GM12801 (cell line): ENCODE results near the gene FAM135A.

Experiments used
- TF ChIP-seq, protein P1 (sequence below): IDR thresholded peaks from one replicate; pipeline ENCODE4 v1.5.1; 2011; ENCODE audit warnings: control low read depth; ENCODE audit not compliant: insufficient read length; ENCODE audit errors: extremely low read depth

FAM135A gene

DNA sequence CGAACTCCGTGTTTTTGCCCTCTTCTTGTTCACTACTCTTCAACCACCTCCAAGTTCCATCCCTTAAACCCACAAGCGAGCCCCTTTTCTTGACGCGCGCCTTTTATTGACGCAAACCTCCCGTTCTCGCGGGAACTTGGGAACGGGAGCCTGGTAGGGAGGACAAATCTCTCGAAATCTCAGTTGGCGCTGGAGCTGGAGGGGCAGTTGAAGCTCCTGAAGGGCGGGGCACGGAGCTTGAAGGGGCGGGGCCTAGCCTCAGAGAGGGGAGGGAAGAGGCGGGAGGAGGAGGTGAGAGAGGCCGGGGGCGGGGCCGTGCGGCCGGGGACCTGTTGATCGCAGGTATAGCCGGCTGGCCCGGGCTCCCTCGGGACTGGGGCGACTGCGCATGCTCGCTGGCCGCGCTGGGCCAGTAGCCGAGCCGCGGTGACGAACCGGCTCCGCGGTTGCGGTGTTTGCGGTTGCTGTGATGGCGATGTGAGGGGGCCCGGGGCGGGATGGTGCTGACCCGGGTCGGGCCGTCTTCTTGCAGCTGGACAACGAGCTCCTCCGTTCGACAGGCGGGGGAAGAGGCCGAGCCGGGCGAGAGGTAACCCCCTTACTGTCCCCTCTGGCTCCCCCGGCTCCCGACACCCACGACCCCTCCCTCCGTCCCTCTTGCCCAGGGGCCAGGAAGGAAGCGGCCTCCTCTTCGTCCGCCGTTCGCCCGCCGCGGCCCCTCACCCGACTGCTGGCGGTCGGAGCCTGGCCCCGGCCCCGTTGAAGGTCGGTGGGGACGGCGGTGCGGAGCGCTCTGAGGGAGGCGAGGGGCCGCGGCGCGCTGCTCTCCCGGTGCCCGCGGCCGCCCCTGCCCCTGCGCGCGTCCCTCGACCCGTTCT is at the start of gene FAM135A:
Gene FAM135A (plus strand): TSS at position 395 of the 878 bp plus-strand sequence. CDS start 14,835 bp downstream, outside the sequence.
- TF ChIP-seq, protein P1, sequence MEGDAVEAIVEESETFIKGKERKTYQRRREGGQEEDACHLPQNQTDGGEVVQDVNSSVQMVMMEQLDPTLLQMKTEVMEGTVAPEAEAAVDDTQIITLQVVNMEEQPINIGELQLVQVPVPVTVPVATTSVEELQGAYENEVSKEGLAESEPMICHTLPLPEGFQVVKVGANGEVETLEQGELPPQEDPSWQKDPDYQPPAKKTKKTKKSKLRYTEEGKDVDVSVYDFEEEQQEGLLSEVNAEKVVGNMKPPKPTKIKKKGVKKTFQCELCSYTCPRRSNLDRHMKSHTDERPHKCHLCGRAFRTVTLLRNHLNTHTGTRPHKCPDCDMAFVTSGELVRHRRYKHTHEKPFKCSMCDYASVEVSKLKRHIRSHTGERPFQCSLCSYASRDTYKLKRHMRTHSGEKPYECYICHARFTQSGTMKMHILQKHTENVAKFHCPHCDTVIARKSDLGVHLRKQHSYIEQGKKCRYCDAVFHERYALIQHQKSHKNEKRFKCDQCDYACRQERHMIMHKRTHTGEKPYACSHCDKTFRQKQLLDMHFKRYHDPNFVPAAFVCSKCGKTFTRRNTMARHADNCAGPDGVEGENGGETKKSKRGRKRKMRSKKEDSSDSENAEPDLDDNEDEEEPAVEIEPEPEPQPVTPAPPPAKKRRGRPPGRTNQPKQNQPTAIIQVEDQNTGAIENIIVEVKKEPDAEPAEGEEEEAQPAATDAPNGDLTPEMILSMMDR, result no peak

DNA sequence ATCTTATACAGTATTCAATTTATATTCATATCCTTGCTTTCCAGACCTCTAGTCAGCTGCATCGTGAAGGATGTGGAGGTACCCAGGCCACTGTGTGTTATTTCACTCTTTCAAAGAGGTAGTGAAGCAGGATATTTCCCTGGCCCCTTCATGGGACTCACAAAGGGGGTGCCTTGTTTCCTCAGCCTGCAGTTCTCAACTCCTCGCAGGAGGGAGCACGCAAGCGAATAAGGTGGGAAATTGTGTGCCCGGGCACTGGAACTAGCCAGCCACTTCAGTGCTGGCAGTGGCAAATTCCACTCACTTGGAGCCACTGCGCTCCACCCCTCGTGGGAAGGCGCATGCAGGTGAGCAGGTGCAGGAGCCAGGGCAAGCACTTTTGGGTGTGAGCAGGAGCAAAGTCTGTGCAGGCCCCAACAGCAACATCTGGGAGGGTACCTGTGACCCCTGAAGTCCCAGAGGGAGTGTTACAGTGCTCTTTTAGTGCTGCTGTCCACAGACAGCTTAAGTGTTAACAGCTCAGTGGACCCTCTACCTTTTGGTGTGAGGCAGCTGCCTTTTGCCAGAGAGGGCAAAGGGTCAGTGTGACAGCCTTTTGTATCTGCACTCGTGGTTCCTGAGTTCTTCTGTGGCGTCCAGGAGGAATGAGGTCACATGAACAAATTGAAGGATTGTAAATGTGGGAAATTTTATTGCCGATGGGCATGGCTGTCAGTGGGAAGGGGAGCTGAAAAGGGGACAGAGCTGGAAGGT is 49.4 kb upstream of the FAM135A start:
- TF ChIP-seq, protein P1, result no peak

DNA sequence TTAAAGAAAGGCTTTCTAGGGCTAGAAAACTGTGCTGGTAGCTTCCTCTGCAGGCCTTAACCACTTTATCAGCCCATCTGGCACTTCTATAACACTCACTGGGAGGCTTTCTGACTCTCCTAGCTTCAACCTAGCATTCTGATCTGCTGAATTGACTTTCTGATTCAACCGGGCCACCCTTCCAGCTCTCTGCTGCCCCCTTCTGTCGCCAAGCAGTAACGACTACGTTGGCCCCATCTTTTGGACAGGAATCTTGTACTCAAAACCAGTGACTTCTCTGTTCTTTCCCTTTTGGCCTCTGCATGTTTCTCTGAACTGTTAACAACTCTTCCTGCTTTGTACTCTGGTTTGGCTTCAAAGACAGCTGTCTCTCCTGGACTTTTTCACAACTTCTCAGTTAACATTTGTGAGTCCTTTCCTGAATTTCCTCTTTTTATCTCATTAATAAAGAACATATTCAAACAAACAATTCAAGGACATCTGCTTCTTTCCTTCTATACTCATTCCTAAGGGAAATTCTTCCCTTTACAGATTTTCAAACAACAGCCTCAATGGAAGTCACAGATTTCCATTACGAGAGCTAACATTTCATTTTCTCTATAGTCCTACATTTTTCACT is 43.9 kb upstream of the FAM135A start:
- TF ChIP-seq, protein P1, result no peak

DNA sequence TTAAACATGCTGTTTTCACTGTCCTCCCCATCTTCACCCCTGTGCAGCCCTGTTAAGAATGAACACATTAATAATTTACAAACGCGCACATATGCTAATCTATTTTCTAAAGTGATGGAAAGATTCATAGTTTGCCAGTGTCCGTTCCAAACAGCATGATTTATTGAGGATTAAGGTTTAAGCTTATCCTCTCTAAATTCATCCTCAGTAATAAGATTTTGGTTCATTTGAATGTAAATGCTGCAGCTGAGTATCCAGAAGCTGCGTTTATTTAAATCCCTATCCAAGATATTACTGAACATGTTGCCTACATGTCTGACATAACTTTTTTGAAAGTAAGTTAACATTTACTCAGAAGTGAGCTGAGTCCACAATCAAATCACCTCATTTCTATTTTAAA is 42.8 kb upstream of the FAM135A start:
- TF ChIP-seq, protein P1, result no peak

DNA sequence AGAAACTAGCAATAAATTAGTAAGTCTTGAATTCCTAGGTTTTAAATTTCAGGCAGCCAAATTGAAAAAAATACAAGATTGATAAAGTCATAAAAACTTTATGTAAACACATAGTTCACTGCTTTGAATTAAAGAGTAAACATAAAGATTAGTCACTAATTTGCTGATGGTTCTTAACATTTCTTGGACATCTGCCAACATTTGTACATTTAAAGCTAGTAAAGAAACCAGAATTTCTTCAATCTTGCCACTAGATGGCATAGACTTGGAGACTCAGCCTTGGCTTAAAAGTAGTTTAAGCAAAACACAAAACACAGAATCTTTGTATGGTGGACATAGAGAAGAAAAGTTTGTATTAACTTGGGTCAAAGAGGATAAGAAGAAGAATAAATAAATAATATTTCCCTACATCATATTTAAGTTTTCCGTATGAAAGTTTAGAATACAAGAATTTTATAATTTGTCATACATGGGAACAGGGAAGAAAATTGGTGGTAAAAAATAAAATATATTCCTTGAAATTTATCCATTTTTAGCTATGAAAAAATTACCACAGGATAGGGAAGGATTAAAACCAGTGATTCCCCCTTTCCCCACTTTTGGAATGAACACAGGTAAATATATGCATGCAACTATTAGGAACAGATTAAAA is 41.7 kb upstream of the FAM135A start:
- TF ChIP-seq, protein P1, result no peak

DNA sequence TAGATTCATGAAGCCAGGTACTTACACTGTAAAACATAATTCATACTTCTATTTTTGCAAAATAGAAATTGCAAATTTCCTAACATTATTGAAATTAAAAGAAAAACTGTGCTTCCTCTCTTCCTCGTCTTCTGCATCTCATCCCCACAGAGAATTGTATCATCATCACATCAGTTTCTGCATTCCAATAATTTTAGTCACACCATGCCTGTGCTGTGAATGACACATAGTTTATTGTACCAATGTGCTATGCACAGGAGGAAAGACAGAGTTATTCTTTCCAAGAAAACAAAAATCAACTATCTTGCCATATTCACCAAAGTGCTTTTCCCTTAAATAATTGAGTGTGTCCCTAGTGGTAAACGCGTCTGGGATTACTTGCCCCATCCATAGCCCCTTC is 38.1 kb upstream of the FAM135A start:
- TF ChIP-seq, protein P1, result no peak

DNA sequence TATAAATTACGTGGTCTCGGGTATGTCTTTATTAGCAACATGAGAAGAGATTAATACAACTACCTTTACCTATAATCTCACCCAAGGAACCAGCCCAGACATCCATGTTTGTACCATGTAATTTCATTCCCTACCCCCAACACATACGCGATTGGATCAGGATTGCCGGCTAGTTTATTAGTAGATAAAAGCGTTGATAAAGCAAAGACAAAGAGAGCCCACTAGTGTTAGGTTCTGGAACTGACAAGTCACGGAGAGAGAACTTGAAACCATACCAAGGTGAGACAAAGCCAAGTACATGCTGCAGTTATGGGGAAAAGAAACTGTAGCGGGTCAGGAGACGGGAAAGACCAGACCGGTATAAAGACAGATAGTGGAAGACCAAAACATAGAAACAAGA is 37.4 kb upstream of the FAM135A start:
- TF ChIP-seq, protein P1, result no peak
